WTC11 (cell line): ENCODE data around the gene RGL3.

ENCODE experiments used
- ELF4 ChIP-seq: sonication (generic); formaldehyde crosslinking; IDR thresholded peaks from 2 replicates; pipeline ENCODE4 v1.8.1; 2022; ENCODE audit warnings: low read depth, mild to moderate bottlenecking, moderate library complexity, missing genetic modification reagents
- ESRRA ChIP-seq: sonication (generic); formaldehyde crosslinking; IDR thresholded peaks from 2 replicates; pipeline ENCODE4 v1.8.1; 2022; ENCODE audit warnings: mild to moderate bottlenecking, missing genetic modification reagents, borderline replicate concordance
- FOXP4 ChIP-seq: sonication (generic); formaldehyde crosslinking; IDR thresholded peaks from 2 replicates; pipeline ENCODE4 v1.8.0; 2022; ENCODE audit warnings: mild to moderate bottlenecking, missing genetic modification reagents
- GTF2I ChIP-seq: fragments of 250-450 bp; sonication (Bioruptor Pico); conservative IDR thresholded peaks from 2 replicates; pipeline ENCODE4 v1.4.0; 2021; ENCODE audit warnings: mild to moderate bottlenecking
- MYBL2 ChIP-seq: sonication (generic); formaldehyde crosslinking; IDR thresholded peaks from 2 replicates; pipeline ENCODE4 v1.8.1; 2023; ENCODE audit warnings: mild to moderate bottlenecking, moderate library complexity, missing genetic modification reagents
- SP1 ChIP-seq: sonication (generic); formaldehyde crosslinking; conservative IDR thresholded peaks from 2 replicates; pipeline ENCODE4 v1.8.1; 2022; ENCODE audit warnings: missing genetic modification reagents
- TCF7 ChIP-seq: sonication (generic); formaldehyde crosslinking; IDR thresholded peaks from 2 replicates; pipeline ENCODE4 v1.8.0; 2022; ENCODE audit warnings: mild to moderate bottlenecking, low read depth, missing genetic modification reagents, moderate library complexity
- ZBTB43 ChIP-seq: sonication (generic); formaldehyde crosslinking; IDR thresholded peaks from 2 replicates; pipeline ENCODE4 v1.8.1; 2023; ENCODE audit warnings: mild to moderate bottlenecking, missing genetic modification reagents
- TF ChIP-seq, protein P1 (sequence below): sonication (generic); formaldehyde crosslinking; conservative IDR thresholded peaks from 2 replicates; pipeline ENCODE4 v1.8.1; 2022; ENCODE audit warnings: mild to moderate bottlenecking, missing genetic modification reagents
- TF ChIP-seq, protein P2 (sequence below): sonication (generic); formaldehyde crosslinking; IDR thresholded peaks from 2 replicates; pipeline ENCODE4 v1.8.1; 2023; ENCODE audit warnings: mild to moderate bottlenecking, missing genetic modification reagents, moderate library complexity
- TF ChIP-seq, protein P3 (sequence below): sonication (generic); formaldehyde crosslinking; IDR thresholded peaks from 2 replicates; pipeline ENCODE4 v1.8.1; 2023; ENCODE audit warnings: mild to moderate bottlenecking, missing genetic modification reagents, moderate library complexity
- TF ChIP-seq, protein P4 (sequence below): fragments of 200-600 bp; IDR thresholded peaks from 2 replicates; pipeline ENCODE4 v1.8.0; 2022; ENCODE audit warnings: antibody characterized with exemption
- TF ChIP-seq, protein P5 (sequence below): sonication (generic); formaldehyde crosslinking; IDR thresholded peaks from 2 replicates; pipeline ENCODE4 v1.8.1; 2022; ENCODE audit warnings: missing genetic modification reagents, borderline replicate concordance

- TF ChIP-seq ZBTB43 (no peak), SP1 (CRISPR knock-in tag) (no peak), GTF2I (CRISPR knock-in tag) (no peak), ELF4 (CRISPR knock-in tag) (no peak), MYBL2 (CRISPR knock-in tag) (no peak), TCF7 (CRISPR knock-in tag) (no peak), ESRRA (CRISPR knock-in tag) (no peak), FOXP4 (no peak)
- TF ChIP-seq, protein P1, sequence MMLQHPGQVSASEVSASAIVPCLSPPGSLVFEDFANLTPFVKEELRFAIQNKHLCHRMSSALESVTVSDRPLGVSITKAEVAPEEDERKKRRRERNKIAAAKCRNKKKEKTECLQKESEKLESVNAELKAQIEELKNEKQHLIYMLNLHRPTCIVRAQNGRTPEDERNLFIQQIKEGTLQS (CRISPR knock-in tag): no peak
- TF ChIP-seq, protein P2, sequence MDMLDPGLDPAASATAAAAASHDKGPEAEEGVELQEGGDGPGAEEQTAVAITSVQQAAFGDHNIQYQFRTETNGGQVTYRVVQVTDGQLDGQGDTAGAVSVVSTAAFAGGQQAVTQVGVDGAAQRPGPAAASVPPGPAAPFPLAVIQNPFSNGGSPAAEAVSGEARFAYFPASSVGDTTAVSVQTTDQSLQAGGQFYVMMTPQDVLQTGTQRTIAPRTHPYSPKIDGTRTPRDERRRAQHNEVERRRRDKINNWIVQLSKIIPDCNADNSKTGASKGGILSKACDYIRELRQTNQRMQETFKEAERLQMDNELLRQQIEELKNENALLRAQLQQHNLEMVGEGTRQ (CRISPR knock-in tag): no peak
- TF ChIP-seq, protein P3, sequence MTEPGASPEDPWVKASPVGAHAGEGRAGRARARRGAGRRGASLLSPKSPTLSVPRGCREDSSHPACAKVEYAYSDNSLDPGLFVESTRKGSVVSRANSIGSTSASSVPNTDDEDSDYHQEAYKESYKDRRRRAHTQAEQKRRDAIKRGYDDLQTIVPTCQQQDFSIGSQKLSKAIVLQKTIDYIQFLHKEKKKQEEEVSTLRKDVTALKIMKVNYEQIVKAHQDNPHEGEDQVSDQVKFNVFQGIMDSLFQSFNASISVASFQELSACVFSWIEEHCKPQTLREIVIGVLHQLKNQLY (CRISPR knock-in tag): no peak
- TF ChIP-seq, protein P4, sequence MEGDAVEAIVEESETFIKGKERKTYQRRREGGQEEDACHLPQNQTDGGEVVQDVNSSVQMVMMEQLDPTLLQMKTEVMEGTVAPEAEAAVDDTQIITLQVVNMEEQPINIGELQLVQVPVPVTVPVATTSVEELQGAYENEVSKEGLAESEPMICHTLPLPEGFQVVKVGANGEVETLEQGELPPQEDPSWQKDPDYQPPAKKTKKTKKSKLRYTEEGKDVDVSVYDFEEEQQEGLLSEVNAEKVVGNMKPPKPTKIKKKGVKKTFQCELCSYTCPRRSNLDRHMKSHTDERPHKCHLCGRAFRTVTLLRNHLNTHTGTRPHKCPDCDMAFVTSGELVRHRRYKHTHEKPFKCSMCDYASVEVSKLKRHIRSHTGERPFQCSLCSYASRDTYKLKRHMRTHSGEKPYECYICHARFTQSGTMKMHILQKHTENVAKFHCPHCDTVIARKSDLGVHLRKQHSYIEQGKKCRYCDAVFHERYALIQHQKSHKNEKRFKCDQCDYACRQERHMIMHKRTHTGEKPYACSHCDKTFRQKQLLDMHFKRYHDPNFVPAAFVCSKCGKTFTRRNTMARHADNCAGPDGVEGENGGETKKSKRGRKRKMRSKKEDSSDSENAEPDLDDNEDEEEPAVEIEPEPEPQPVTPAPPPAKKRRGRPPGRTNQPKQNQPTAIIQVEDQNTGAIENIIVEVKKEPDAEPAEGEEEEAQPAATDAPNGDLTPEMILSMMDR: no peak
- TF ChIP-seq, protein P5, sequence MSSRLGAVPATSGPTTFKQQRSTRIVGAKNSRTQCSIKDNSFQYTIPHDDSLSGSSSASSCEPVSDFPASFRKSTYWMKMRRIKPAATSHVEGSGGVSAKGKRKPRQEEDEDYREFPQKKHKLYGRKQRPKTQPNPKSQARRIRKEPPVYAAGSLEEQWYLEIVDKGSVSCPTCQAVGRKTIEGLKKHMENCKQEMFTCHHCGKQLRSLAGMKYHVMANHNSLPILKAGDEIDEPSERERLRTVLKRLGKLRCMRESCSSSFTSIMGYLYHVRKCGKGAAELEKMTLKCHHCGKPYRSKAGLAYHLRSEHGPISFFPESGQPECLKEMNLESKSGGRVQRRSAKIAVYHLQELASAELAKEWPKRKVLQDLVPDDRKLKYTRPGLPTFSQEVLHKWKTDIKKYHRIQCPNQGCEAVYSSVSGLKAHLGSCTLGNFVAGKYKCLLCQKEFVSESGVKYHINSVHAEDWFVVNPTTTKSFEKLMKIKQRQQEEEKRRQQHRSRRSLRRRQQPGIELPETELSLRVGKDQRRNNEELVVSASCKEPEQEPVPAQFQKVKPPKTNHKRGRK (CRISPR knock-in tag): no peak
Observed at GRCh38 chr19:11379857-11380350, 39.2 kb downstream of the RGL3 start.
